ENCODE results near the gene MDC1. TPM values are rescaled to one million over a fixed set of nuclear protein-coding genes. Genes with fewer than 3 reads are reported as not detected.

Gene MDC1
- total RNA-seq, 4 donors from 2014 or later, result 2.4 to 7.4 (median 7.0) TPM

- Histone ChIP-seq H3K27me3 (no peaks in the 10 kb centered on the region), H3K9me3 (no peaks in the 10 kb centered on the region), H3K36me3 (no peaks in the 10 kb centered on the region), H3K4me3 (peak overlapping the region; percentile 40 to 80 (median 70)), H3K4me1 (peaks cover 30 to 46% (median 39%) of the 10 kb centered on the region in 3 donors), H3K27ac (peak overlapping the region; percentile 74 to 99 (median 98))
- peak in 1 of 4 donors; percentile 26 for TF ChIP-seq POLR2A (IDR thresholded peaks at IDR 0.05)
- TF ChIP-seq CTCF (IDR thresholded peaks at IDR 0.05), result no peak
- DNase-seq, result no peak
- intact Hi-C loops (cut with DNase I), result no loop called here
- WGBS, 2 donors, result 16 to 25% methylated on average over 8 of the region's 8 CpGs
These were observed 25.8 kb downstream of the MDC1 start for GRCh38 chr6:30691208-30691847.

GRCh38 chr6:30690403-30691207, 26.5 kb downstream of the MDC1 start, which contains the start of gene NRM:
Gene NRM (minus strand): TSS chr6:30690984. CDS start chr6:30690974, 10 bp downstream.
- Histone ChIP-seq H3K36me3 (no peaks in the 10 kb centered on the region), H3K27me3 (no peaks in the 10 kb centered on the region), H3K4me1 (peaks cover 34 to 53% (median 39%) of the 10 kb centered on the region in 3 donors), H3K4me3 (peak within 1 kb of the TSS; percentile 40 to 80 (median 70)), H3K27ac (peak within 1 kb of the TSS; percentile 74 to 99 (median 98)), H3K9me3 (no peaks in the 10 kb centered on the region)
- intact Hi-C loops (cut with DNase I), result no loop called here
- no peak for DNase-seq
- 0% methylated on average over 27 to 29 of the region's 40 CpGs for WGBS, 2 donors
- peak in 1 of 4 donors; percentile 32 for TF ChIP-seq POLR2A (IDR thresholded peaks at IDR 0.05)
- TF ChIP-seq CTCF (IDR thresholded peaks at IDR 0.05), result no peak

- DNase-seq, result no peak
- TF ChIP-seq CTCF (IDR thresholded peaks at IDR 0.05) (no peak), POLR2A (IDR thresholded peaks at IDR 0.05) (no peak)
- Histone ChIP-seq H3K4me3 (peak overlapping the region in 3 of 4 donors; percentile 62 to 80 (median 77)), H3K9me3 (no peaks in the 10 kb centered on the region), H3K36me3 (no peaks in the 10 kb centered on the region), H3K27ac (peak overlapping the region; percentile 74 to 99 (median 98)), H3K27me3 (no peaks in the 10 kb centered on the region), H3K4me1 (peaks cover 39 to 59% (median 40%) of the 10 kb centered on the region in 3 donors)
- 4 to 11% methylated on average over 3 to 4 of the region's 4 CpGs for WGBS, 2 donors
- intact Hi-C loops (cut with DNase I), result loop anchor here (10.0 kb wide), 1 partner anchor 195 kb away; the partner anchor contains the start of gene DDR1
These were observed 27.1 kb downstream of the MDC1 start for GRCh38 chr6:30689985-30690384.

GRCh38 chr6:30689022-30689865, 27.8 kb downstream of the MDC1 start:
- Histone ChIP-seq H3K36me3 (no peaks in the 10 kb centered on the region), H3K27me3 (no peaks in the 10 kb centered on the region), H3K4me3 (peak overlapping the region in 1 of 4 donors; percentile 86), H3K9me3 (no peaks in the 10 kb centered on the region), H3K4me1 (peaks cover 41 to 67% (median 44%) of the 10 kb centered on the region in 3 donors), H3K27ac (peak overlapping the region; percentile 96 to 99 (median 98))
- TF ChIP-seq CTCF (IDR thresholded peaks at IDR 0.05) (no peak), POLR2A (IDR thresholded peaks at IDR 0.05) (no peak)
- intact Hi-C loops (cut with DNase I), result loop anchor here (10.0 kb wide), 1 partner anchor 196 kb away; the partner anchor contains the start of gene DDR1
- no peak for DNase-seq
- 63 to 82% methylated on average over 6 to 8 of the region's 11 CpGs for WGBS, 2 donors

Measured in esophagus squamous epithelium (tissue), 5 donors.